AG09319 (cell line): Measurements from ENCODE around the gene LZIC.

Experiments used
- DNase-seq: peaks from one replicate; pipeline ENCODE4 v3.0.0-alpha.2; 2010; ENCODE audit warnings: low read depth; ENCODE audit errors: extremely low read depth
- CTCF ChIP-seq: IDR thresholded peaks from 2 replicates; pipeline ENCODE4 v1.5.1; 2011; ENCODE audit warnings: low read depth, mild to moderate bottlenecking, inconsistent platforms, low read length, moderate library complexity

Gene LZIC

GRCh38 chr1:9960011-9960410 lies 16.8 kb upstream of the LZIC start:
- no peak for TF ChIP-seq CTCF
- no peak for DNase-seq

GRCh38 chr1:9957726-9958125 lies 14.5 kb upstream of the LZIC start:
- TF ChIP-seq CTCF = no peak
- no peak for DNase-seq

GRCh38 chr1:9946315-9946714 lies 3.1 kb upstream of the LZIC start:
- no peak for TF ChIP-seq CTCF
- DNase-seq = no peak

- peak; percentile 54 for TF ChIP-seq CTCF
- peak; percentile 22 for DNase-seq
Observed at GRCh38 chr1:9942399-9942938, 722 bp downstream of the LZIC start.

DNA sequence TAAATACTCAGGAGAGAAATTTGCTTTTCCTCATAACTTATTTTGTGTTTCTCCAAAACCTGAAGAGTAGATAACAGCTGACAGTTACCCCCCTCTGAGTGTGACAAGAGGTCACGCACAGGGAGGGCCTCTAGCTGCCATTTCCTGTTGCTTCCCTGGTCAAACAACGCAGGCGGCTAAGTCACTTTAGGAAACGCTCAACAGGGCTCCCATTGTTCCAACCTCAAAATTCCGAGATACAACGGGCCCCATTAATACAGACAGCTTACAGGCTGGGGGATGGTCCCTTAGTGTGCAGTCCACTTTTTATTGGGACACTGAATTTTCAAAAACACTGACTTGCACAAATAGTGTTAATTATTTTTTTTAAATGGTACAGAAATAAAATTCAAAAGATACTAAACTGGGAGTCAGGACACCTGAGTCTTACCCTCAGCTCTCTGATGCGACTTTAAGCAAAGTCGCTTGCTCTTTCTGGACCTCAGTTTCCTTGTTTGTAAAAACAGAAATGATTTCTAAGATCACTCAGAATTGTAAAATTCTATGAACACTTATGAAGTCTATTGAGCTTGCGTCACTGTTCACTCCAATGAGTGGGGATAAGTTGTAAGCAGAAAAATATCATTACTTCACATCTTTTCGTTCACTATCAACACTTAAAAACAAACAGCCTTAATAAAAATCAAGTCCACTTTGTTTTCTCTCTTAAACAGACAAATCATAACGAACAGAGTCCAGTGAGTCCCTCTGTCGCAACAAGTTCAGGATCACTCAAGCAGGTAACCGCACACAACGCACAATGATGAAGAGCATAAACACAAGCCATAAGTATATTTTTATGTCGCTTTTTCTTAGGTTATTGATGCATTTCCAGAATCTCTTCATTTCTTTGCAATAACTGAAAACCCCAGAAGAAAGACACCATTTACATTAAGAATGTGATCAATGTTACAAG lies 13.5 kb downstream of the LZIC start:
- no peak for DNase-seq

GRCh38 chr1:9927259-9927658 lies 15.9 kb downstream of the LZIC start:
- no peak for DNase-seq
- TF ChIP-seq CTCF = no peak

More for the DNA sequence above, 13.5 kb downstream of the LZIC start:
- no peak for TF ChIP-seq CTCF

- TF ChIP-seq CTCF = no peak
Observed at GRCh38 chr1:9922342-9922741, 20.8 kb downstream of the LZIC start.

More at GRCh38 chr1:9922342-9922741, 20.8 kb downstream of the LZIC start:
- no peak for DNase-seq
